OCI-LY7 (cell line): Measurements from ENCODE around the gene LDHB.

ENCODE experiments used
- CTCF ChIP-seq: fragments of 200-600 bp; sonication (generic); conservative IDR thresholded peaks from 2 replicates; pipeline ENCODE4 v1.5.1; 2014; ENCODE audit warnings: mild to moderate bottlenecking, antibody characterized with exemption, low read length, moderate library complexity, mixed read lengths
- EZH2phosphoT487 ChIP-seq: fragments of 200-600 bp; sonication (generic); IDR thresholded peaks from 2 replicates; pipeline ENCODE4 v1.6.1; 2018; ENCODE audit warnings: low read depth, borderline replicate concordance, mild to moderate bottlenecking, mixed run types, antibody characterized with exemption, low read length, moderate library complexity, mixed read lengths

- TF ChIP-seq CTCF = peak; percentile 91
- TF ChIP-seq EZH2phosphoT487 = no peak
These were observed 40.4 kb upstream of the LDHB start for GRCh38 chr12:21697904-21698630.
